H7 (cell line): ENCODE data around the gene SLC35A4. TPM values are rescaled to one million over a fixed set of nuclear protein-coding genes. Genes with fewer than 3 reads are reported as not detected.

ENCODE experiments used
- DNase-seq: peaks from one replicate; pipeline ENCODE4 v3.0.0; 2012
- H3K27me3 ChIP-seq: 2 replicates; pipeline ENCODE4 v1.6.0; 2011; ENCODE audit warnings: mild to moderate bottlenecking, low read length; ENCODE audit not compliant: control insufficient read depth, insufficient read depth
- H3K36me3 ChIP-seq: replicated peaks from 2 replicates; pipeline ENCODE4 v1.5.1; 2011; ENCODE audit warnings: low read length; ENCODE audit not compliant: control insufficient read depth, insufficient read depth
- H3K4me3 ChIP-seq: 2 replicates; pipeline ENCODE4 v1.5.1; 2011; ENCODE audit warnings: low read depth, mild to moderate bottlenecking, control low read depth, low read length, moderate library complexity; ENCODE audit not compliant: insufficient read depth
- total RNA-seq: library from RNA; depleted of rRNA; stranded (reverse); fragments of >200 nt; shearing (Covaris generic); gene quantifications from 2 replicates; pipeline ENCODE4 v1.2.3, GENCODE V29; 2014; rRNA removed

Gene SLC35A4
- 22.6 and 31.7 TPM in 2 replicates for total RNA-seq

- peak; percentile 96 for DNase-seq
- Histone ChIP-seq H3K27me3 (no peaks in the 10 kb centered on the region), H3K36me3 (peaks cover 8% of the 10 kb centered on the region), H3K4me3 (peak within 1 kb of the TSS; percentile 79)
These were observed at the start of gene SLC35A4, which contains the start of gene APBB3 for GRCh38 chr5:140564196-140565023. TSS of gene SLC35A4 (plus strand) at chr5:140564828. CDS start at chr5:140567170, 2,342 bp downstream. TSS of gene APBB3 (minus strand) at chr5:140564598. CDS start at chr5:140564245, 353 bp downstream.

DNA sequence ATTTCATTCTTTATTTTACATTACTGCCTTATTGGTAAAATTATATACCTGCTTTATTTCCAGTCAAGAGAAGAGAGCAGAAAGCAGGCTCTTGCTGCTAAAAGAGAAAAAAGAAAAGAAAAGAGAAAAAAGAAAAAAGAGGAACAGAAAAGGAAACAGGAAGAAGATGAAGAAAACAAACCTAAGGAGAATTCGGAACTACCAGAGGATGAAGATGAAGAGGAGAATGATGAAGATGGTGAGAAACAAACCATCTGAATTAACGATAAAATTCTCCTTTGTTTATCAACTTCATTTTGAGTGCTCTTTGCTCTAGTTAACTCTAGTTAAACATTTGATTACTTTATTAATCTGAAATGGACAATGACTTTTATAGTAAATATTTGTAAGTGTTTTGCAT is 40.6 kb upstream of the SLC35A4 start:
- H3K4me3 ChIP-seq: no peak overlapping the region
- H3K27me3 ChIP-seq: no peaks in the 10 kb centered on the region
- no peak for DNase-seq
- peaks cover 18% of the 10 kb centered on the region for H3K36me3 ChIP-seq

GRCh38 chr5:140540227-140540626 is 24.4 kb upstream of the SLC35A4 start:
- DNase-seq: no peak
- H3K27me3 ChIP-seq: no peaks in the 10 kb centered on the region
- H3K36me3 ChIP-seq: peaks cover 19% of the 10 kb centered on the region
- H3K4me3 ChIP-seq: no peak overlapping the region

- H3K27me3 ChIP-seq: no peaks in the 10 kb centered on the region
- no peak overlapping the region for H3K4me3 ChIP-seq
- no peak for DNase-seq
- H3K36me3 ChIP-seq: peaks cover 13% of the 10 kb centered on the region
These were observed 21.7 kb upstream of the SLC35A4 start for GRCh38 chr5:140542972-140543371.

DNA sequence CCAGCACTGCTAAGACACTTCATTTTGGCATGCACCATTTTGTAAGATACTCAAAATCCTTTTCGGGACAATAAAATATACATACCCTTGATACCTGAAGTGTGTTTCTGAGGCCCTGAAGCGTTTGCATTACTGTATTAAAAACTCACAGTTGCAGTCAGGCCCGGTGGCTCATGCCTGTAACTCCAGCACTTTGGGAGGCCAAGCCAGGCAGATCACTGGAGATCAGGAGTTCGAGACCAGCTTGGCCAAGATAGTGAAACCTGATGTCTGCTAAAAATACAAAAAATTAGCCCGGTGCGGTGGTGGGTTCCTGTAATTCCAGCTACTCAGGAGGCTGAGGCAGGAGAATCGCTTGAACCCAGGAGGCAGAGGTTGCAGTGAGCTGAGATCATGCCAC is 19.6 kb upstream of the SLC35A4 start:
- Histone ChIP-seq H3K36me3 (peaks cover 7% of the 10 kb centered on the region), H3K27me3 (no peaks in the 10 kb centered on the region), H3K4me3 (no peak overlapping the region)
- DNase-seq: no peak

GRCh38 chr5:140545606-140546005 is 19.0 kb upstream of the SLC35A4 start:
- Histone ChIP-seq H3K36me3 (peaks cover 10% of the 10 kb centered on the region), H3K27me3 (no peaks in the 10 kb centered on the region), H3K4me3 (no peak overlapping the region)
- DNase-seq: no peak

DNA sequence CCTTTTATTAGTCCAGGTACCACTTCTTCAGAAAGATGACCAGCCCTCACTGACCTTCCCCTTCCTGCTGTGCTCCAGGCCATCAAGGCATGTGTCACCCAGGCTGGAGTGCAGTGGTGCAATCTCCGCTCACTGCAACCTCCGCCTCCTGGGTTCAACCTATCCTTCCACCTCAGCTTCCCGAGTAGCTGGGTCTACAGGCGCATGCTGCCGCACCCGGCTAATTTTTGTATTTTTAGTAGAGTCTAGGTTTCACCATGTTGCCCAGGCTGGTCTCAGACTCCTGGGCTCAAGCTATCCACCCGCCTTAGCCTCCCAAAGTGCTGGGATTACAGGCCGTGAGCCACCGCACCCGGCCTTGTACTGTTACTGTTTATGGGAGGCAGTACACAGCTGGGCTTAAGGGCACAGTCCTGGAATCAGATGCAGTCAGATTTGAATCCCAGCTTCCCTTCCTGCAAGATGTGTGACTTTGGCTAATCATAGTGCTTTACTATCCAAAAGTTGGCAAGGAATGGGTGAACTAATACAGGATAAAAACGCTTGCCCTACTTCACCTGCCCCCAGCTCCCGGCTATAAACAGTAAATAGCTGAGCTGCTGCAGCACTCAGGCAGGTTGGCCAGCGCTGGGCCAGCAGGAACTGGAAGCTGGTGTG is 17.6 kb upstream of the SLC35A4 start:
- no peak for DNase-seq
- Histone ChIP-seq H3K36me3 (peaks cover 21% of the 10 kb centered on the region), H3K4me3 (no peak overlapping the region), H3K27me3 (no peaks in the 10 kb centered on the region)

GRCh38 chr5:140547508-140548299 is 16.9 kb upstream of the SLC35A4 start, which contains the start of gene EIF4EBP3:
TSS of gene EIF4EBP3 (plus strand) at chr5:140547662. CDS start at chr5:140547738, 76 bp downstream.
- DNase-seq: peak; percentile 94
- peak within 1 kb of the TSS; percentile 52 for H3K4me3 ChIP-seq
- no peaks in the 10 kb centered on the region for H3K27me3 ChIP-seq
- peaks cover 21% of the 10 kb centered on the region for H3K36me3 ChIP-seq

GRCh38 chr5:140548300-140548688 is 16.3 kb upstream of the SLC35A4 start:
- Histone ChIP-seq H3K27me3 (no peaks in the 10 kb centered on the region), H3K36me3 (peaks cover 21% of the 10 kb centered on the region), H3K4me3 (peak overlapping the region; percentile 52)
- no peak for DNase-seq

- no peak for DNase-seq
These were observed 15.8 kb upstream of the SLC35A4 start for GRCh38 chr5:140548791-140549190.

DNA sequence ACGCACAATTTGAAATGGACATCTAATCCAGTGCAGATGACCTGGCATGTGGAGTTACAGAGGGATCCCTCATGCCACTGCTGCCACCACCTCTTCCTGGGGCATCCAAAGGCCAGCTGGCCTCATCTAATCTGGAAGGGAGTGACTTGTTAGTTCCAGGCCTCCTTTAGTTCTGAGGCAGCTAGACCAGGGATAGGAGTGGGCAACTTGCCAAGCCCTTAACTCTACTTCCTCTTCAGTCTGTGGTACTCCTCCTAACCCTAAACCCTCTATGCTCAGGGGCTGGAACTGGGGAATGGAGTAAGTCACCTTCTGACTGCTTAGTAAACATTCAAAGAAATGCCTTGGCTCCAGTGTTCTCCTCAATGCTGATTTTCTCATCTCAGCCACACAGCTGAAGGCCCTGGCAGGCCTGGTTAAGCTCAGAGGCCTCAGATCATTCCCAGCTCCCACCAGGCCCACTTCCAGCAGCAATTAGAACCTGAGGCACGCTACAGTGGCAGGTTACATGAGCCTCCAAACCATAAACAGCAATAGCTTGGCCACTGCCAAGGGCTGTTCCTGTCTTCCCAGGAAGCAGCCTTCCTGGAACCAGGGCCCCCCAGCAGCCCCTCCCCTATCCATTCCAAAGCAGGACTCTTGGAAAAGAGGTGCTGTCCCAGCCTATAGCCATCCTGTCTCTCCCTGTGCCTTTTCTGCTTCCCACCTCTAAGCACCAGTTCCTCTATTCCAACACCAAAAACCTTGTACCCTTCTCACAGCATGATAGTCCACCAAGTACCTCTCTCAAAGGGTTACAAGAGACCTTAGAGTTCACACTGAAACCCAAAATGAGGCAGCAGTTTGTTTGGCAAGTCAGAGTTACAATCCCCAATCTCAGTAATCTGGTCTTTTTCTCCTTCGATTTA is 15.1 kb upstream of the SLC35A4 start:
- H3K27me3 ChIP-seq: no peaks in the 10 kb centered on the region
- no peak for DNase-seq
- no peak overlapping the region for H3K4me3 ChIP-seq
- H3K36me3 ChIP-seq: peaks cover 26% of the 10 kb centered on the region

More at GRCh38 chr5:140548791-140549190, 15.8 kb upstream of the SLC35A4 start:
- Histone ChIP-seq H3K27me3 (no peaks in the 10 kb centered on the region), H3K36me3 (peaks cover 23% of the 10 kb centered on the region), H3K4me3 (no peak overlapping the region)

- no peak for DNase-seq
- Histone ChIP-seq H3K4me3 (no peak overlapping the region), H3K27me3 (no peaks in the 10 kb centered on the region), H3K36me3 (peaks cover 26% of the 10 kb centered on the region)
These were observed 14.2 kb upstream of the SLC35A4 start for GRCh38 chr5:140550147-140551079.

DNA sequence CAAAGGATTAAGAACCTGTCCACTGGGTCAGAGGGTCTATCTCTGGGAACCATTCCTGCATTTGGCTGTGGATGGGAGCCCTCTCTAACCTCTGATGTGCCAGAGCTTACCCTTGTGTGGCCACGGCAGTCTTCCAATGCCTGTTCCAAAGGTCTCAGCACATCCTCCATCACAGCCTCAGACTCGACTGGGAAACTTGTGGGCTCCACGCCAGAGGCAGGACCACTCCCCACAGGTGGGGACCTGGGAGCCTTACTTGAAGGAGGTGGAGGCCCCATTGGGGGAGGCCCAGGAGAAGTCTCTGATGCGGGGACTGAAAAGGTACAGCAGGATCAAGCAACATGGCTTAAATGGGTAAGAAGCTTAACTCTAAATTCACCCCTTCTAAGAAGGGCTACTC is 12.8 kb upstream of the SLC35A4 start:
- H3K36me3 ChIP-seq: peaks cover 26% of the 10 kb centered on the region
- no peak for DNase-seq

More for the DNA sequence above, 12.8 kb upstream of the SLC35A4 start:
- Histone ChIP-seq H3K27me3 (no peaks in the 10 kb centered on the region), H3K4me3 (no peak overlapping the region)
